PFSK-1 (cell line): ENCODE results near the gene RIIAD1.
A peak's percentile ranks its signal among the peaks of the same experiment; 100 is the strongest.

ENCODE experiments used
- FOXP2 ChIP-seq: optimal IDR thresholded peaks from 2 replicates; pipeline ENCODE3; 2011; ENCODE audit warnings: borderline replicate concordance, control low read depth, inconsistent platforms; ENCODE audit not compliant: insufficient read depth; ENCODE audit errors: extremely low read length, extremely low read depth
- POLR2AphosphoS5 ChIP-seq: IDR thresholded peaks from 2 replicates; pipeline ENCODE4 v1.6.1; 2012; ENCODE audit warnings: low read depth, mild to moderate bottlenecking, control low read depth, low read length, moderate library complexity
- SIN3A ChIP-seq: IDR thresholded peaks from 2 replicates; pipeline ENCODE4 v1.6.1; 2012; ENCODE audit warnings: mild to moderate bottlenecking, low read length, moderate library complexity, borderline replicate concordance; ENCODE audit not compliant: insufficient read depth
- TAF1 ChIP-seq: IDR thresholded peaks from 2 replicates; pipeline ENCODE4 v1.6.1; 2012; ENCODE audit warnings: low read length, control low read depth, borderline replicate concordance; ENCODE audit not compliant: insufficient read depth
- TF ChIP-seq, protein P1 (sequence below), 2 experiments: IDR thresholded peaks; 2 replicates each; pipeline versions ENCODE4 v1.6.1 to v1.8.0; 2011 to 2012; ENCODE audit warnings: low read depth in 2 of 2, low read length in 2 of 2, control low read depth in 1 of 2, inconsistent platforms in 1 of 2, mild to moderate bottlenecking in 1 of 2, moderate library complexity in 1 of 2; ENCODE audit not compliant: insufficient read depth in 1 of 2

RIIAD1 gene

GRCh38 chr1:151714820-151715725, 6.2 kb upstream of the RIIAD1 start:
- TF ChIP-seq FOXP2 = no peak
- TF ChIP-seq, protein P1, sequence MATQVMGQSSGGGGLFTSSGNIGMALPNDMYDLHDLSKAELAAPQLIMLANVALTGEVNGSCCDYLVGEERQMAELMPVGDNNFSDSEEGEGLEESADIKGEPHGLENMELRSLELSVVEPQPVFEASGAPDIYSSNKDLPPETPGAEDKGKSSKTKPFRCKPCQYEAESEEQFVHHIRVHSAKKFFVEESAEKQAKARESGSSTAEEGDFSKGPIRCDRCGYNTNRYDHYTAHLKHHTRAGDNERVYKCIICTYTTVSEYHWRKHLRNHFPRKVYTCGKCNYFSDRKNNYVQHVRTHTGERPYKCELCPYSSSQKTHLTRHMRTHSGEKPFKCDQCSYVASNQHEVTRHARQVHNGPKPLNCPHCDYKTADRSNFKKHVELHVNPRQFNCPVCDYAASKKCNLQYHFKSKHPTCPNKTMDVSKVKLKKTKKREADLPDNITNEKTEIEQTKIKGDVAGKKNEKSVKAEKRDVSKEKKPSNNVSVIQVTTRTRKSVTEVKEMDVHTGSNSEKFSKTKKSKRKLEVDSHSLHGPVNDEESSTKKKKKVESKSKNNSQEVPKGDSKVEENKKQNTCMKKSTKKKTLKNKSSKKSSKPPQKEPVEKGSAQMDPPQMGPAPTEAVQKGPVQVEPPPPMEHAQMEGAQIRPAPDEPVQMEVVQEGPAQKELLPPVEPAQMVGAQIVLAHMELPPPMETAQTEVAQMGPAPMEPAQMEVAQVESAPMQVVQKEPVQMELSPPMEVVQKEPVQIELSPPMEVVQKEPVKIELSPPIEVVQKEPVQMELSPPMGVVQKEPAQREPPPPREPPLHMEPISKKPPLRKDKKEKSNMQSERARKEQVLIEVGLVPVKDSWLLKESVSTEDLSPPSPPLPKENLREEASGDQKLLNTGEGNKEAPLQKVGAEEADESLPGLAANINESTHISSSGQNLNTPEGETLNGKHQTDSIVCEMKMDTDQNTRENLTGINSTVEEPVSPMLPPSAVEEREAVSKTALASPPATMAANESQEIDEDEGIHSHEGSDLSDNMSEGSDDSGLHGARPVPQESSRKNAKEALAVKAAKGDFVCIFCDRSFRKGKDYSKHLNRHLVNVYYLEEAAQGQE (IDR thresholded peaks at IDR 0.05; ENCODE audit: insufficient read depth in 1 of 2, low read depth in 2 of 2, low read length in 2 of 2) = peak; percentile 21 to 70; a peak in 2 of 4 replicates

GRCh38 chr1:151715726-151716404, 5.5 kb upstream of the RIIAD1 start:
- TF ChIP-seq, protein P1 (IDR thresholded peaks at IDR 0.05; ENCODE audit: insufficient read depth in 1 of 2, low read depth in 2 of 2, low read length in 2 of 2) = no peak
- no peak for TF ChIP-seq POLR2AphosphoS5
- TF ChIP-seq TAF1 = no peak
- no peak for TF ChIP-seq FOXP2
- TF ChIP-seq SIN3A = no peak

GRCh38 chr1:151716405-151716762, 4.9 kb upstream of the RIIAD1 start:
- no peak for TF ChIP-seq SIN3A
- no peak for TF ChIP-seq FOXP2
- TF ChIP-seq POLR2AphosphoS5 = no peak
- TF ChIP-seq, protein P1 (IDR thresholded peaks at IDR 0.05; ENCODE audit: insufficient read depth in 1 of 2, low read depth in 2 of 2, low read length in 2 of 2) = no peak
- TF ChIP-seq TAF1 = no peak

DNA sequence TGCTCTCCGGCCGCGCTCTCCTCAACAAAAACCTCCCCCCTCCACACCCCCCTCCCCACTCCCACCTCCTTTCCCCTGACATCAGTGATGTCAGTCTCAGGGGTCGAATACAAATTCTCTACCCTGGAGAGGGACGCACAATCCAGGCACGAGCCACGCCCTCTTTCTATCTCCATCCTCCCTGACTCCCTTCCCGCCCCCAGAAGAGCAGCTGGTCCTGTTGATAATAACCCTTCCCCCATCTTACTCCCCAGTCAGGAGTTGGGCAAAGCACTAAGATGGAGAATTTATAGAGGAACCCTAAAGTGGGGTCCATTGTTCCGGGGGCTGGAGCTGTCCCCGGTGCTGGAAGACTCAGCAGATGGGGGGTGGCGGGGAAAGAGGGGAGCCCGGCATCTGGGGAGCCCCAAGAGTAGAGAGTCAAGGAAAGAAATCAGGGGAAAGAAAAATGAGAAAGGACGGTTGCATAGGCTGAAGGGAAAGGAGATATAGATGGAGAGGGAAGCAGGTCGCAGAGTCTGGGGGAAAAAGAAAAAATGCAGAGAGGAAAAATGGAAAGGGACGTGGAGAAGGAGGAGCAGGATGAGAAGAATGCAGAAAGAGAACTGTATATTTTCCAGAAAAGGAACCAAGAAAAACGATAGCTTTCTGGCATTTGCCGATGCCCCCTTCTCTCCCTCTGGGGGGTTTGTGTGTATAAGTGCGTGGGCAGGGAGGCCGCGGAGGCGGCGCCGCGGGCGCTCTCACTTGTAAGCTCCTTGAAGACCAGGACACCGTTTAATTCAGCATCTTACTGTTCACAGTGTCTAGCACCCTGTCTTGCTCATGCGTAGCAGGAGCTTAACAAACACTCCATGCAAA, 4.3 kb upstream of the RIIAD1 start, which contains the start of gene CELF3:
CELF3 (minus strand) TSS at position 33 of the 861 bp plus-strand sequence. CDS start 783 bp downstream, outside the sequence.
- no peak for TF ChIP-seq TAF1
- TF ChIP-seq, protein P1 (IDR thresholded peaks at IDR 0.05; ENCODE audit: insufficient read depth in 1 of 2, low read depth in 2 of 2, low read length in 2 of 2) = peak; percentile 82 to 95
